DND-41 (cell line): ENCODE data around the gene PAPOLG.

Experiments
- ATAC-seq: fragments of 200-7000 bp; cut with Tn5 transposase; 3 replicates; pipeline ENCODE4 v1.9.1; 2021; ENCODE audit warnings: low read depth; ENCODE audit not compliant: insufficient read depth
- DNase-seq: peaks from one replicate; pipeline ENCODE4 v3.0.0-alpha.2; 2020
- H2AFZ ChIP-seq: 2 replicates; pipeline ENCODE4 v1.6.0; 2012; ENCODE audit warnings: low read depth, low read length
- H3K27ac ChIP-seq: 2 replicates; pipeline ENCODE4 v1.5.1; 2012; ENCODE audit warnings: low read length, inconsistent platforms
- H3K27me3 ChIP-seq: fragments of 200-600 bp; sonication (generic); 2 replicates; pipeline ENCODE4 v1.6.0; 2012; ENCODE audit warnings: low read length, mild to moderate bottlenecking, inconsistent platforms; ENCODE audit not compliant: insufficient read depth, poor library complexity
- H3K36me3 ChIP-seq: 2 replicates; pipeline ENCODE4 v1.5.1; 2012; ENCODE audit warnings: low read length, inconsistent platforms; ENCODE audit not compliant: insufficient read depth
- H3K4me1 ChIP-seq: 2 replicates; pipeline ENCODE4 v1.5.1; 2012; ENCODE audit warnings: mild to moderate bottlenecking, low read length; ENCODE audit not compliant: insufficient read depth
- H3K4me2 ChIP-seq: 2 replicates; pipeline ENCODE4 v1.6.0; 2012; ENCODE audit warnings: mild to moderate bottlenecking, moderate library complexity, low read length, inconsistent platforms; ENCODE audit not compliant: insufficient read depth
- H3K4me3 ChIP-seq, 2 experiments: fragments of 200-600 bp in 1 of 2; shearing (Covaris generic) in 1 of 2; 2 replicates each; pipeline ENCODE4 v1.5.1; 2012 to 2016; ENCODE audit warnings: inconsistent platforms in 2 of 2, low read length in 2 of 2, mild to moderate bottlenecking in 2 of 2, low read depth in 1 of 2, moderate library complexity in 1 of 2
- H3K79me2 ChIP-seq: 2 replicates; pipeline ENCODE4 v1.6.0; 2012; ENCODE audit warnings: low read length, inconsistent platforms; ENCODE audit not compliant: insufficient read depth
- H3K9ac ChIP-seq: 2 replicates; pipeline ENCODE4 v1.6.0; 2012; ENCODE audit warnings: low read depth, mild to moderate bottlenecking, inconsistent platforms, low read length, moderate library complexity
- H3K9me3 ChIP-seq: 2 replicates; pipeline ENCODE4 v1.5.1; 2012; ENCODE audit warnings: low read length, moderate library complexity, mild to moderate bottlenecking, inconsistent platforms; ENCODE audit not compliant: insufficient read depth, severe bottlenecking
- H4K20me1 ChIP-seq: 2 replicates; pipeline ENCODE4 v1.6.0; 2012; ENCODE audit warnings: low read length; ENCODE audit not compliant: insufficient read depth
- CTCF ChIP-seq: IDR thresholded peaks from 2 replicates; pipeline ENCODE4 v1.5.1; 2012; ENCODE audit warnings: borderline replicate concordance, low read length, moderate library complexity, mild to moderate bottlenecking; ENCODE audit not compliant: poor library complexity, severe bottlenecking; ENCODE audit errors: extremely low read depth
- EZH2 ChIP-seq: IDR thresholded peaks from 3 replicates; pipeline ENCODE4 v1.6.1; 2012; ENCODE audit warnings: borderline replicate concordance, low read depth, mild to moderate bottlenecking, moderate library complexity, low read length, inconsistent platforms; ENCODE audit not compliant: severe bottlenecking

The PAPOLG gene

DNA sequence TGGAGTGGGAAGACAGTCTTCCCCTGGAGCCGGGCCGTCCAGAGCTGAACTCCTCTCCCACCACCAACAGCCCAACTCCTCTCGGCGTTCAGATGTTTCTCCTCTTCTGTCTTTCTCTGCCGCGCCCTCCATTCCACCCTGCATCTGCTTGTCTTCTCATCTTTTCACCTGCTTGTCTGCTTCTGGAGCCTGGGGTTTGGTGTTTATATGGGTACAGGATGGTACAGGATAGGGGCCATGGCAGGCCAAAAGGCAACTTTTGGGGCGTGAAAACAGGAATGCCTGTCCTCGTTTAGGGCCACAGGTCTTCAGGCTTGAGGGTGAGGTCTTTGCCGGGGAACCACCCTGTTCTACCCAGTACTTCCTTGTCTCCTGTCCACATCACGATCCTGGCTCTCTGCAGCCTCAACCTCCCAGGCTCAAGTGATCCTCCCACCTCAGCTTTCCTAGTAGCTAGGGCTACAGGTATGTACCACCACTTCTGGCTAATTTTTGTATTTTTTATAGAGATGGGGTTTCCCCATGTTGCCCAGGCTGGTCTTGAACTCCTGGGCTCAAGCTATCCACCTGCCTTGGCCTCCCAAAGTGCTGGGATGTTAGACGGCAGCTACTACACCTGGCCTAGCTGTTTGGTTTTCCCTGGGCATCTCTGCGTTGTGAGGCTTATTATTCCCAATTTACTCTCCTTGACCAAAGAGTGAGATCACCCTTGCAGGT is 64.5 kb downstream of the PAPOLG start:
- TF ChIP-seq CTCF (no peak), EZH2 (no peak)
- no peak for ATAC-seq
- Histone ChIP-seq H3K9ac (no peak overlapping the region), H3K36me3 (no peaks in the 10 kb centered on the region), H3K27ac (no peak overlapping the region), H3K4me3 (no peak overlapping the region), H3K4me2 (no peak overlapping the region), H3K9me3 (no peaks in the 10 kb centered on the region), H3K79me2 (no peaks in the 10 kb centered on the region), H3K4me1 (no peaks in the 10 kb centered on the region), H3K27me3 (no peaks in the 10 kb centered on the region), H2AFZ (no peak overlapping the region), H4K20me1 (no peaks in the 10 kb centered on the region)
- no peak for DNase-seq

GRCh38 chr2:60821133-60821469 is 65.0 kb downstream of the PAPOLG start:
- no peak for DNase-seq
- Histone ChIP-seq H3K27ac (no peak overlapping the region), H3K4me3 (no peak overlapping the region), H4K20me1 (no peaks in the 10 kb centered on the region), H3K36me3 (no peaks in the 10 kb centered on the region), H3K27me3 (no peaks in the 10 kb centered on the region), H3K79me2 (no peaks in the 10 kb centered on the region), H3K9ac (no peak overlapping the region), H3K4me1 (no peaks in the 10 kb centered on the region), H2AFZ (no peak overlapping the region), H3K4me2 (no peak overlapping the region), H3K9me3 (no peaks in the 10 kb centered on the region)
- TF ChIP-seq EZH2 (no peak), CTCF (no peak)
- ATAC-seq, result no peak

DNA sequence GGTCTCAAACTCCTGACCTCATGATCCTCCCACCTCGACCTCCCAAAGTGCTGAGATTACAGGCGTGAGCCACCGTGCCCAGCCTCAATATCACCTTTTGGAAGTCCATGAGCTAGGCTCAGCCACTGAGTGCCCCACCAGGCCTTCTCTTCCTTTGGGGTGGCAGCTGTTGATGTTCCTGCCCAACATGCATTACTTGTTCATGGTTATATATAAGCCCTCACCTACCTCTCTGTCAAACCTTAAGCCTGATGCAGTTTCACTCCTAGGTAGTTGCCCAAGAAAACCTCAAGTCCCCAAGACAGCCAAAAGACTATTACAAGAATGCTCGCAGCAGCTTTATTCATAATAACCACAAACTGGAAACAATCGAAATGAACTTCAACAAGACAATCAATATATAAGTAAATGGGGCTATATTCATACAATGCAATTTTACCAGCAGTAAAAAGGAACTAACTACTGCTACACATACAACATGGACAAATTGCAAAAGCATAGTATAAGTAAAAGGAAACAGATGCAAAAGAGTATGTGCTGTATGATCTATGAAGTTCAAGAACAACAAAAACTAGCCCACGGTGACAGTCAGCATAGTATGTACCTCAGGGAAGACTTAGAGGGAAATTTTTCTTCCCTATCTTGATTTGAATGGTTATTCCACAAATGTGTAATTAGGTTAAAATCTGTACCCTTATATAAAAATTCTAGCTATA is 65.7 kb downstream of the PAPOLG start:
- no peak overlapping the region for H2AFZ ChIP-seq

More for the DNA sequence above, 65.7 kb downstream of the PAPOLG start:
- DNase-seq (no peak), ATAC-seq (no peak)
- H3K4me2 ChIP-seq, result no peak overlapping the region
- no peaks in the 10 kb centered on the region for H3K4me1 ChIP-seq
- H3K4me3 ChIP-seq, result no peak overlapping the region
- no peak overlapping the region for H3K9ac ChIP-seq
- TF ChIP-seq EZH2, result no peak
- TF ChIP-seq CTCF, result no peak
- no peaks in the 10 kb centered on the region for H3K36me3 ChIP-seq
- no peak overlapping the region for H3K27ac ChIP-seq
- H3K27me3 ChIP-seq, result no peaks in the 10 kb centered on the region
- no peaks in the 10 kb centered on the region for H3K9me3 ChIP-seq
- H4K20me1 ChIP-seq, result no peaks in the 10 kb centered on the region
- H3K79me2 ChIP-seq, result no peaks in the 10 kb centered on the region
